PC-3 (cell line): ENCODE measurements around the gene GOPC. TPM values are rescaled to one million over a fixed set of nuclear protein-coding genes. Genes with fewer than 3 reads are reported as not detected.

Experiments used
- ATAC-seq: fragments of 200-7000 bp; cut with Tn5 transposase; 2 replicates; pipeline ENCODE4 v1.9.1; 2020; ENCODE audit warnings: mild to moderate bottlenecking, moderate library complexity
- BruUV-seq: library from RNA; stranded (reverse); fragments of 400-500 nt; replicated peaks from 2 replicates; lab custom pipeline; 2021; lab: Mats Ljungman, UMichigan
- CTCF ChIA-PET: fragments of 300-600 bp; sonication (Branson Sonifier 250); formaldehyde crosslinking; loops from one replicate; lab custom pipeline; 2022; ENCODE audit warnings: antibody characterized with exemption; lab: Charles Lee
- POLR2A ChIA-PET: fragments of 300-600 bp; sonication (Branson Sonifier 250); formaldehyde crosslinking; loops from one replicate; lab custom pipeline; 2022; ENCODE audit warnings: antibody characterized with exemption; ENCODE audit not compliant: unreplicated experiment; lab: Charles Lee
- DNase-seq: peaks from one replicate; pipeline ENCODE4 v3.0.0-alpha.2; 2015
- H2AFZ ChIP-seq: fragments of 300-600 bp; sonication (generic); 2 replicates; pipeline ENCODE4 v1.6.0; 2016; ENCODE audit warnings: antibody characterized with exemption, low read length
- H3F3A ChIP-seq: fragments of 300-600 bp; sonication (generic); one replicate; pipeline ENCODE4 v1.6.0; 2017; ENCODE audit warnings: antibody characterized with exemption, low read length, control low read depth, mild to moderate bottlenecking; ENCODE audit not compliant: unreplicated experiment
- H3K27ac ChIP-seq: fragments of 300-600 bp; sonication (generic); 2 replicates; pipeline ENCODE4 v1.5.1; 2016; ENCODE audit warnings: mild to moderate bottlenecking, low read length
- H3K27me3 ChIP-seq: fragments of 300-600 bp; sonication (generic); 2 replicates; pipeline ENCODE4 v1.6.1; 2016; ENCODE audit warnings: low read length, mixed read lengths
- H3K36me3 ChIP-seq: fragments of 300-600 bp; sonication (generic); 2 replicates; pipeline ENCODE4 v1.6.1; 2016; ENCODE audit warnings: low read depth, mixed run types, low read length, mixed read lengths
- H3K4me1 ChIP-seq: fragments of 300-600 bp; sonication (generic); 2 replicates; pipeline ENCODE4 v1.5.1; 2016; ENCODE audit warnings: low read length; ENCODE audit not compliant: insufficient read depth
- H3K4me2 ChIP-seq: fragments of 300-600 bp; sonication (generic); 2 replicates; pipeline ENCODE4 v1.6.0; 2016; ENCODE audit warnings: low read length
- H3K4me3 ChIP-seq: fragments of 300-600 bp; sonication (generic); 2 replicates; pipeline ENCODE4 v1.5.1; 2016; ENCODE audit warnings: mild to moderate bottlenecking, low read length, mixed read lengths
- H3K79me2 ChIP-seq: fragments of 300-600 bp; sonication (generic); 2 replicates; pipeline ENCODE4 v1.6.1; 2017; ENCODE audit warnings: low read length, mixed read lengths
- H3K9ac ChIP-seq: fragments of 300-600 bp; sonication (generic); 2 replicates; pipeline ENCODE4 v1.6.0; 2016; ENCODE audit warnings: mild to moderate bottlenecking, low read length
- H3K9me2 ChIP-seq: fragments of 300-600 bp; sonication (generic); replicated peaks from 2 replicates; pipeline ENCODE4 v1.6.1; 2016; ENCODE audit warnings: mixed run types, low read length, mixed read lengths
- H3K9me3 ChIP-seq: fragments of 300-600 bp; sonication (generic); 2 replicates; pipeline ENCODE4 v1.6.1; 2016; ENCODE audit warnings: low read length, mixed read lengths
- H4K20me1 ChIP-seq: fragments of 300-600 bp; sonication (generic); 2 replicates; pipeline ENCODE4 v1.6.1; 2016; ENCODE audit warnings: low read length, mixed read lengths
- EZH2 ChIP-seq: fragments of 300-600 bp; sonication (generic); IDR thresholded peaks from one replicate; pipeline ENCODE4 v1.6.1; 2017; ENCODE audit warnings: antibody characterized with exemption, mild to moderate bottlenecking, low read length; ENCODE audit not compliant: unreplicated experiment
- EZH2phosphoT487 ChIP-seq: fragments of 300-600 bp; sonication (generic); IDR thresholded peaks from 2 replicates; pipeline ENCODE4 v1.6.1; 2018; ENCODE audit warnings: mild to moderate bottlenecking, antibody characterized with exemption, low read length, borderline replicate concordance
- intact Hi-C: fragments of 100-400 bp; cut with micrococcal nuclease; formaldehyde crosslinking; loops from 2 replicates; pipeline ENCODE4 v1.9.0; 2023
- total RNA-seq: library from RNA; depleted of rRNA; stranded (reverse); fragments of >200 nt; gene quantifications from 2 replicates; pipeline ENCODE4 v1.2.3, GENCODE V29; 2014
- TF ChIP-seq, protein P1 (sequence below): fragments of 300-600 bp; sonication (generic); conservative IDR thresholded peaks from 2 replicates; pipeline ENCODE4 v1.5.1; 2017; ENCODE audit warnings: antibody characterized with exemption, low read depth, mild to moderate bottlenecking, low read length

GOPC gene
- total RNA-seq, 1 experiment from 2014 or later = 15.8 TPM

DNA sequence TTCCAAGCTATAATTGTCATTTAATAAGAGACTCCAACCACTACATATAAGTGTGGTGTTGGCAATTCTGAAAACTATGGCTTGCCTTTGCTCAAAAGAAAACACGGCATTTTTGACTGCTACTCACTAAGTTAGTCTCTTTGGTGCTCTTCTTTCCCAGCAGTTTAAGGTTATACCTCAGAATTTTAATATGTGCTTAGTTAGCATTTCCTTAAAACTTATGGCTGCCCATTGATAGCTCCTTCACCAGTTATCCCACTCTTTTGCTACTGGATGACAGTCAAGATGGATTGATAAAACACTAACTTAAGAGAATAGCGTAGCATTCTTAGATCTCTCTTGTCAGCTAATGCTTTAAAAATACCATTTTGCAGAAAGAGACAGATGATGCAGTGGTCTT is 34.1 kb downstream of the GOPC start:
- no peak overlapping the region for H3K4me3 ChIP-seq
- intact Hi-C loops = no loop called here
- H3K9ac ChIP-seq = no peak overlapping the region
- H3K4me2 ChIP-seq = no peak overlapping the region
- no peak overlapping the region for H2AFZ ChIP-seq
- TF ChIP-seq EZH2 = no peak
- TF ChIP-seq EZH2phosphoT487 = no peak
- TF ChIP-seq, protein P1, sequence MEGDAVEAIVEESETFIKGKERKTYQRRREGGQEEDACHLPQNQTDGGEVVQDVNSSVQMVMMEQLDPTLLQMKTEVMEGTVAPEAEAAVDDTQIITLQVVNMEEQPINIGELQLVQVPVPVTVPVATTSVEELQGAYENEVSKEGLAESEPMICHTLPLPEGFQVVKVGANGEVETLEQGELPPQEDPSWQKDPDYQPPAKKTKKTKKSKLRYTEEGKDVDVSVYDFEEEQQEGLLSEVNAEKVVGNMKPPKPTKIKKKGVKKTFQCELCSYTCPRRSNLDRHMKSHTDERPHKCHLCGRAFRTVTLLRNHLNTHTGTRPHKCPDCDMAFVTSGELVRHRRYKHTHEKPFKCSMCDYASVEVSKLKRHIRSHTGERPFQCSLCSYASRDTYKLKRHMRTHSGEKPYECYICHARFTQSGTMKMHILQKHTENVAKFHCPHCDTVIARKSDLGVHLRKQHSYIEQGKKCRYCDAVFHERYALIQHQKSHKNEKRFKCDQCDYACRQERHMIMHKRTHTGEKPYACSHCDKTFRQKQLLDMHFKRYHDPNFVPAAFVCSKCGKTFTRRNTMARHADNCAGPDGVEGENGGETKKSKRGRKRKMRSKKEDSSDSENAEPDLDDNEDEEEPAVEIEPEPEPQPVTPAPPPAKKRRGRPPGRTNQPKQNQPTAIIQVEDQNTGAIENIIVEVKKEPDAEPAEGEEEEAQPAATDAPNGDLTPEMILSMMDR = no peak
- POLR2A ChIA-PET = no interaction called here
- H3K9me3 ChIP-seq = no peaks in the 10 kb centered on the region
- H3K27ac ChIP-seq = no peak overlapping the region
- CTCF ChIA-PET = no interaction called here
- H3K79me2 ChIP-seq = no peaks in the 10 kb centered on the region
- H3K9me2 ChIP-seq = no peaks in the 10 kb centered on the region
- no peaks in the 10 kb centered on the region for H4K20me1 ChIP-seq
- no peak for DNase-seq
- no peaks in the 10 kb centered on the region for H3K4me1 ChIP-seq
- no peak for ATAC-seq
- BruUV-seq = no TSS peak
- peaks cover 18% of the 10 kb centered on the region for H3K36me3 ChIP-seq
- H3K27me3 ChIP-seq = no peaks in the 10 kb centered on the region
- H3F3A ChIP-seq = no peaks in the 10 kb centered on the region

DNA sequence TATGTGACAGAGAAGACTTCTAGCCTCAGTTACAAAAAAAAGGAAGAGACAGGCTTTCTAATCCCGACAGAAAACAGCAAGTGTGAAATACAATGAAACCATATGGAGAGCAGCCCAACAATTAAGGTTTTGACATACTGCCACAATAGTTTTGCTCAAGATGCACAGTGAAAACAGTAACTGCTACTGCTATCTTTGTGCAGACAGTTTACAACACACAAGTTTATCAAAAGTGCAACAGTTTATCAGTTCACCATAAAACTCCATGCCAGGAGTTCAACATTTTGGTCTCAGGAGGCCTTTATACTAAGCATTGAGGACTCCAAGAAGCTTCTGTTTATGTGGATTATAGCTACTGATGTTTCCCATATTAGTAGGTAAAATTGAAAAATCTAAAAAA is 37.6 kb downstream of the GOPC start:
- BruUV-seq = no TSS peak
- Histone ChIP-seq H3F3A (no peaks in the 10 kb centered on the region), H3K79me2 (no peaks in the 10 kb centered on the region), H3K4me2 (no peak overlapping the region), H3K9ac (no peak overlapping the region), H3K27me3 (no peaks in the 10 kb centered on the region), H3K27ac (no peak overlapping the region), H4K20me1 (no peaks in the 10 kb centered on the region), H3K4me1 (no peaks in the 10 kb centered on the region), H3K9me3 (no peaks in the 10 kb centered on the region), H3K36me3 (peaks cover 20% of the 10 kb centered on the region; the same call in 1 of the 2 replicates), H3K9me2 (no peaks in the 10 kb centered on the region), H3K4me3 (no peak overlapping the region), H2AFZ (no peak overlapping the region)
- no peak for TF ChIP-seq EZH2
- no peak for TF ChIP-seq EZH2phosphoT487
- TF ChIP-seq, protein P1 = no peak
- DNase-seq = no peak
- no peak for ATAC-seq
- CTCF ChIA-PET = no interaction called here
- POLR2A ChIA-PET = no interaction called here
- intact Hi-C loops = no loop called here

DNA sequence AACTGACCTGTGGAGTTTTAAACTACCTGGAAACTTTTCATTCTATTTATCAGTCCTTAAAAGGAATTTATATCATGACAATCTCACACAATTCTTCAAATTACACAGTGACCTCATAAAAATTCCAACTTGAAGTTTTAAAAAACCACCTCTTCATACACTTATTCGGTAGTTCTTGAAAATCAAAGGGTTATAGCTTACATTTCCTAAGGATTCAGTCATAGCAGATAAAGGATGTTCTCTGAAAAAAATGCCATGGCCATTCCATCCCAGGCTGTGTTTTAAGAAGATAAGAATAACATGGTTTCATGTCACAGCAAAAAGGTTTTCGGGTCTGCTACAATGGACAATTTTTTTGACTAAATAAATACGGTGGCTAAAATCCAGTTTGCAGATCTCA is 41.2 kb downstream of the GOPC start:
- Histone ChIP-seq H3K27ac (no peak overlapping the region), H3K4me1 (no peaks in the 10 kb centered on the region), H3F3A (no peaks in the 10 kb centered on the region), H3K79me2 (no peaks in the 10 kb centered on the region), H3K9ac (no peak overlapping the region), H3K36me3 (peaks cover 12% of the 10 kb centered on the region; the same call in 1 of the 2 replicates), H2AFZ (no peak overlapping the region), H3K27me3 (no peaks in the 10 kb centered on the region), H3K9me2 (no peaks in the 10 kb centered on the region), H3K4me3 (no peak overlapping the region), H3K9me3 (no peaks in the 10 kb centered on the region), H4K20me1 (no peaks in the 10 kb centered on the region), H3K4me2 (no peak overlapping the region)
- POLR2A ChIA-PET = no interaction called here
- intact Hi-C loops = no loop called here
- DNase-seq (no peak), ATAC-seq (no peak)
- TF ChIP-seq EZH2 (no peak), EZH2phosphoT487 (no peak)
- TF ChIP-seq, protein P1 = no peak
- no TSS peak for BruUV-seq
- CTCF ChIA-PET = no interaction called here
